GM10248 (cell line): Measurements from ENCODE around the gene ZCCHC24.

Experiments
- CTCF ChIA-PET: fragments of 300-600 bp; sonication (Branson Sonifier 250); formaldehyde crosslinking; extraction: SDS; loops from one replicate; lab custom pipeline; 2021; ENCODE audit warnings: antibody characterized with exemption; lab: Yijun Ruan, JAX
- POLR2A ChIA-PET: fragments of 350-650 bp; sonication (Branson Sonifier 250); formaldehyde crosslinking; extraction: SDS; loops from one replicate; lab custom pipeline; 2020; ENCODE audit warnings: antibody characterized with exemption; lab: Yijun Ruan, JAX
- DNase-seq: peaks from one replicate; pipeline ENCODE4 v3.0.0; 2012; ENCODE audit errors: extremely low spot score
- TF ChIP-seq, protein P1 (sequence below): IDR thresholded peaks from 2 replicates; pipeline ENCODE4 v1.5.1; 2012; ENCODE audit warnings: mild to moderate bottlenecking, low read depth; ENCODE audit errors: extremely low read depth, missing control alignments, control extremely low read depth

The ZCCHC24 gene

DNA sequence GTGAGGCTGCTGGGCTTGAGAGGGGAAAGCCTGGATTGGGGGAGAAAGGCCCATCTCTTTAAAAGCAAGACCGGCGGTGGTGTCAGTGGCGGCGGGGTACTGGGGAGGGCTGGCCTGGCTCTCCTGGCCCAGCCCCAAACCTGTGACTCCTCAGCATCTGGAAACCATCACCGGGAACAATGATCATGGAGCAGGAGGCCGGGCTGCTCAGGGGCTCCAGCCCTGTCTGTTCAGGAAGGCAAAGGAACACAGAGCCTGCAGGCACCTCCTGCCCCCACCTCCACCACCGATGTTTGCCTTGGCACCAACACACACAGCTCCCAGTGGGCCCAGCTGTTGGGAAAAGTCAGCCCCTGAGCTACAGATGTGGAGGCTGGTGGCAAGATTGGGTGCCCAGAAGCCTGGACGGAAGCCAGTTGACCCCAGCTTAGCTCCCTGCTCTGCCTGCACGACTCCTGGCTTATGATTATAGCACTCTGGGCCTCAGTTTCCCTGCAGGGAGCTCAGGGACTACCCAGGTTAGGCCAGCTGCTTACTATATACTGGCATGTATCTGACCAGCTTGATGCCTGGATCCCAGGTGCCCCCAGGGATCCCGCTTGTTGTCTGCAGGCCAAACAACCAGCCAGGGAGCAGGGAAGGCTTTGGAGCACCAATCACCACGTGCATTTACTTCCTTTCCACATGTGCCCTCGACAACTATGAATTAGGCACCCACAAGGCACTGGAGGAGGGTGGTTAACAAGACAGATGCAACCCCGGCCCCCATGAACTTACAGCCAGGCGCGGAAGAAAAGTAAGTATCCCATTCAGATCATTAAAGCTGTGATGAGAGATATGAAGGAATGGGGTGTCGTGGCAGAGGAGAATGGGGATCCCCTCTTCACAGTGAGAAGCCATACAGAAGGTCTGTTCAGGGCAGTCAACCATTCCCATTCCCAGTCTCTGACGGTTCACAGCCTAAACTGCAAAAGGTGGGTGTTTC is 37.3 kb downstream of the ZCCHC24 start:
- DNase-seq: no peak
- CTCF ChIA-PET: interaction anchor here (1.1 to 2.4 kb wide), 2 partner anchors 8 to 33 kb away, joined by 3 to 10 read pairs; no protein-coding TSS in a partner anchor
- POLR2A ChIA-PET: no interaction called here
- TF ChIP-seq, protein P1, sequence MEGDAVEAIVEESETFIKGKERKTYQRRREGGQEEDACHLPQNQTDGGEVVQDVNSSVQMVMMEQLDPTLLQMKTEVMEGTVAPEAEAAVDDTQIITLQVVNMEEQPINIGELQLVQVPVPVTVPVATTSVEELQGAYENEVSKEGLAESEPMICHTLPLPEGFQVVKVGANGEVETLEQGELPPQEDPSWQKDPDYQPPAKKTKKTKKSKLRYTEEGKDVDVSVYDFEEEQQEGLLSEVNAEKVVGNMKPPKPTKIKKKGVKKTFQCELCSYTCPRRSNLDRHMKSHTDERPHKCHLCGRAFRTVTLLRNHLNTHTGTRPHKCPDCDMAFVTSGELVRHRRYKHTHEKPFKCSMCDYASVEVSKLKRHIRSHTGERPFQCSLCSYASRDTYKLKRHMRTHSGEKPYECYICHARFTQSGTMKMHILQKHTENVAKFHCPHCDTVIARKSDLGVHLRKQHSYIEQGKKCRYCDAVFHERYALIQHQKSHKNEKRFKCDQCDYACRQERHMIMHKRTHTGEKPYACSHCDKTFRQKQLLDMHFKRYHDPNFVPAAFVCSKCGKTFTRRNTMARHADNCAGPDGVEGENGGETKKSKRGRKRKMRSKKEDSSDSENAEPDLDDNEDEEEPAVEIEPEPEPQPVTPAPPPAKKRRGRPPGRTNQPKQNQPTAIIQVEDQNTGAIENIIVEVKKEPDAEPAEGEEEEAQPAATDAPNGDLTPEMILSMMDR: no peak

DNA sequence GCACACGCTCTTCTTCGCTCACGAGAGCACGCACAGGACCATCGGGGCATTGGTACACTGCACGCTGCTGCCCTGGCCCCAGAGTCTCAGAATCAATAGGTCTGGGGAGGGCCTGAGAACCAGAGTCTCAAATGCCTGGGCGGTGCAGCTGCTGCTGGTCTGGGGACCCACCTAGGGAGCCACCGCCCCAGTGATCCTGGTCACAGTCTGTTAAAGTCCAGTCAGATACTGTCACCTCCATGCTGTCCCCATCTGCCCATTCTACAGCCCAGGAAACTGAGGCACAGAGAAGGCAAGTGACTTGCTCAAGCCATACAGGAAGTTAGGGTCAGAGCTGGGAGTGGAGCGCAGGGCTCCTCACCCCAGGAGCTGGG is 38.0 kb downstream of the ZCCHC24 start:
- CTCF ChIA-PET: interaction anchor here (1.1 kb wide), 1 partner anchor 33 kb away, joined by 3 read pairs; no protein-coding TSS in a partner anchor
- no peak for DNase-seq

DNA sequence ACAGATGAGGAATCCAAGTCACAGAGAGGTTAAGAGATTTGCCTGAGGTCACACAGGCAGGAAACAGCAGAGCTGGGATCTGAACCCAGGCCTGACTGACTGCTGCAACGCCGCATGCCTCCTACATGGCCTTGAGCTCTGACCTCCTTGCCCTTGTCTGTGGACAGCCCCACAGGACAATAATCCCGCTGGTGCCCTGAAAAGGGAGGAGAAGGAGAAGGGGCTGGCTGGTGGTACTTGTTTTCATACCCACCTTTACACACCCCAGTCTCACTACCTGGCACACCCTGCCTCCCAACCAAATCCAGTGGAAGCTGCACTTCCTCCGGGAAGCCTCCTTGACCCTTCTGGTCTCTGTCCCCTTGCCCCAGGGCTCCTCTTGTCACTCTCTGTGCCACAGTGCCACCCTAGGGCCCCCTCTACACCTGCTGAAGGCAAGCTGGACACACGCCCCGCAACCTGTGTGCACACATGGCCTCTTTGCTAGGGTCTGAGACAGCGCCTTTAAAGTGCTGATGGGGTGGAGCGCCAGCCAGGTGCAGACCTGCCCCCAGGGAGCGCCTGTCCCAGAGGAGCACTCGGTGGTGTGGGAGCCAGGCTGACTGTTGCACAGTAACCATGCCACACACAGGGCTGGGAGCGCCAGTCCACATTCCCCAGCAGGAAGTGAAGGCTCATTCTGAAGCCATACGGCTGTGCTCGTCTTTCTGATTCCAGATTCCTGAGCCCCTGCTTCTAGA is 38.6 kb downstream of the ZCCHC24 start:
- no peak for DNase-seq
- TF ChIP-seq, protein P1: no peak
- CTCF ChIA-PET: interaction anchor here (0.8 to 1.1 kb wide), 2 partner anchors 32 to 61 kb away, joined by 3 read pairs; no protein-coding TSS in a partner anchor
- POLR2A ChIA-PET: no interaction called here

More for the DNA sequence above, 38.0 kb downstream of the ZCCHC24 start:
- POLR2A ChIA-PET: no interaction called here
- TF ChIP-seq, protein P1: no peak

DNA sequence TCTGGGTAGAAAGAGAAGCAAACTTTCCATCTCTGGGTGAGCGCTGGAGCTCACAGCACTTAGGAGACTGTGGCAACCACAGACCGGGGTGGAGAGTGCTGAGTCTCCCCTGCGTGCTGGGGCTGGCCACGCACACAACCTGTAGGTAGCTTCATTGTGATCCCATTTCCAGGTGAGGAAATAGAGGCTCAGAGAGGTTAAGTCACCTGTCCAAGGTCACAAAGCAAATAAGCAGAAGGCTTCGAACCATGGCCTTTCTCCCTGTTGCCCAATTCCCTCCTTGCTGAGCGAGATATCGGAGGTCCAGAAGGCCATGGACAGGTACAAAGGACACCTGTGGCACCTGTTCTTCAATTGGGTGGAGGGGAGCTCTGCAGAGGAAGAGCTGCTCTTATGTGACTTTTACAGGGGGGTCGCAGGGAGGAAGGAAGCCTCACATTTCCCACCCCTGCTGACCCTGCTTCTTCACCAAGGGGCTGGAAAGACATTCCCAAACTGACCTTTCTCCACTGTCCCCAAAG is 39.4 kb downstream of the ZCCHC24 start:
- ChIA-PET POLR2A (no interaction called here), CTCF (interaction anchor here (0.8 kb wide), 1 partner anchor 62 kb away, joined by 3 read pairs; no protein-coding TSS in a partner anchor)
- DNase-seq: no peak
- TF ChIP-seq, protein P1: no peak

DNA sequence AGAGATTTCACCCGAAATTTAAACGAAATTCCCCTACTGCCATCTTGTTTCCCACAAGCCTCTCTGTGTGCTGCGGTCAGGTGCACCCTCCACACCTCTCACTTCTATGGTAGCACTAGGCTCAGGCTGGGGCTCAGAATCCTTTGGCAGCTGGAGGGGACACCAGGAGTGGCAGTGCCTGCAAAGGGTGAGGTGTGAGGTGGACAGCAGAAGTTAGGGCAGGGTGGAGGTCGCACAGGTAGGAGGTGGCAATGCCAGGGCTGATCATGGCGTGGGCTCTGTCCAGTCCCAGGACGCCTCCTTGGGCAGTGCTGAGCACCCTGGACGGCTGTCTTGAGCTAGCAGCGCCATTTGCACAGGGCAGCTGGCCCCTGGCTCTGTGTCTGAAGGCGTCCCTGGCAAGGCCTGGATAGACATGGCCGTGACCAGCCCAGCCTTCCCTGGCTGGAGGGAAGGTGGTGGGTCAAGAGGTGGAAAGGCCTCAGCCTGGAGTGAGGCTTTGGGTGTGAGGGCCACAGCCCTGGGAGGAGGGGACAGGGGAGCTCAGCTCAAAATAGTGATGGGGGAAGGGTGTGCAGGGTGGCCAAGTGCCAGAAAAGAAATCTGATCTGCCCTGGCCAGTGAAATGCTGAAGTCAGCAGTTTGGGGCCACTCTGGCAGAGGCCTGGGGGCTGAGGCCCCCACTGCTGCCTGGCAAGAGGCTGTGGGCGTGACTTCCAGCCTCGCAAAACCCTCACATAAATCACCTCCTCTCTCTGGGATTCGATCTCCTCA is 40.0 kb downstream of the ZCCHC24 start:
- ChIA-PET POLR2A (interaction anchor here (0.6 kb wide), 1 partner anchor 16 kb away, joined by 3 read pairs; no protein-coding TSS in a partner anchor), CTCF (interaction anchor here (0.6 kb wide), 1 partner anchor 18 kb away, joined by 3 read pairs; no protein-coding TSS in a partner anchor)
- TF ChIP-seq, protein P1: no peak
- no peak for DNase-seq
